NT2/D1 (cell line): Measurements from ENCODE around the gene CHCHD1.

Experiments used
- SUZ12 ChIP-seq: IDR thresholded peaks from 2 replicates; pipeline ENCODE4 v1.6.1; 2011; ENCODE audit not compliant: insufficient read length, insufficient read depth; ENCODE audit errors: extremely low read depth
- YY1 ChIP-seq: IDR thresholded peaks from 2 replicates; pipeline ENCODE4 v1.6.1; 2011; ENCODE audit not compliant: insufficient read length, insufficient read depth
- ZNF274 ChIP-seq: IDR thresholded peaks from 2 replicates; pipeline ENCODE4 v1.6.1; 2011; ENCODE audit warnings: mild to moderate bottlenecking, low read depth, low read length

GRCh38 chr10:73732931-73733623, 48.8 kb upstream of the CHCHD1 start:
- TF ChIP-seq SUZ12: no peak
- no peak for TF ChIP-seq YY1
- TF ChIP-seq ZNF274: no peak
